IPS-NIHi11 (cell line): ENCODE results near the gene ZFYVE27.
A peak's percentile ranks its signal among the peaks of the same experiment; 100 is the strongest.

Experiments used
- DNase-seq: peaks from one replicate; pipeline ENCODE4 v3.0.0; 2012; ENCODE audit warnings: mixed read lengths, low spot score

Gene ZFYVE27

GRCh38 chr10:97791824-97792721 lies 55.1 kb downstream of the ZFYVE27 start:
- DNase-seq = peak; percentile 92

- DNase-seq = peak; percentile 40
Observed at GRCh38 chr10:97795886-97796285, 59.0 kb downstream of the ZFYVE27 start.

GRCh38 chr10:97796651-97797050 lies 59.7 kb downstream of the ZFYVE27 start:
- no peak for DNase-seq

GRCh38 chr10:97798958-97799610 lies 62.2 kb downstream of the ZFYVE27 start:
- no peak for DNase-seq

- DNase-seq = no peak
Observed at GRCh38 chr10:97800474-97800873, 63.5 kb downstream of the ZFYVE27 start.

- no peak for DNase-seq
Observed at GRCh38 chr10:97801422-97801821, 64.5 kb downstream of the ZFYVE27 start.

- DNase-seq = no peak
Observed at GRCh38 chr10:97805096-97805884, 68.4 kb downstream of the ZFYVE27 start.

- no peak for DNase-seq
Observed at GRCh38 chr10:97805949-97806348, 69.0 kb downstream of the ZFYVE27 start.

GRCh38 chr10:97810446-97810845 lies 73.5 kb downstream of the ZFYVE27 start:
- no peak for DNase-seq
